Posterior cingulate gyrus (tissue), 11 donors: ENCODE results near the gene SMAD6.
"Not testable (repeated sequence)": the region's sequence is repeated elsewhere in the genome, so short reads cannot be mapped to it uniquely, and the experiment has no call there.

Experiments
- DNase-seq, 10 donors: peaks; one replicate each; pipeline versions ENCODE4 v3.0.0 to v3.0.0-alpha.2; 2020 to 2021; ENCODE audit warnings: mixed read lengths in 3 of 10
- intact Hi-C: fragments of 100-400 bp; cut with DNase I; formaldehyde crosslinking; loops from one replicate; pipeline ENCODE4 v1.15.1; 2023

The SMAD6 gene

DNA sequence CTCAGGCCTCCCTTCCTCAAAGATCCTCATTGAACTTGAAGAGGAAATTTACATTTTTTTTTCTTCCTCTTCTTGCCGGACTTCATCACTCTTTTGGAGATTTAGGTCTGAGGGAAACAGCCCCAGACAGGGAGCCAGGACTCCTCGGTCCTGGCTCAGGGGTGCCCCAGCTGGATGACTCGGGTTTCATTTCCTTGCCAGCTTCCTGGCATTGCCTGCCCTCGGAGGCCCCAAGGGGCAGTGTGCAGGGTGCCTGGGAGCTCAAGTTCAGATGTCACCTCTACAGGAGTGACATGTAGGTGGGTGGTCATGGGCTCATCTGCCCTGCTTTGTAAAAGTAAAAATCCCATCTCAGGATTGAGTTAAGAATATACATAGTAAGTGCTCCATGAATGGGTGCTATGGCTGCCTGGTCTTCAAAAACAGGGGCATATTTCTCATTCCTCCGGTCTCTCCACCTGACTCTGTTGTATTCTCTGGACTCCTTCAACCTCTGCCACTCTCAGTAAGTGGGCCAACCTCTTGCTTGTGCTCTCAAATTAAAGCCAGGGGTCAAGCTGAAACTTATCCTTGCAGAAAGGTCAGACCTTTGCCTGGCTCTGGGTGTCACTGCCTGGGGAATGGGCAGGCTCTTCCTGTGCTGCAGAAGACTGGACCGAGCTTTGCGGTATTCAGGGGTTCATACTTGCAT is 51.8 kb downstream of the SMAD6 start:
- intact Hi-C loops = no loop called here

DNA sequence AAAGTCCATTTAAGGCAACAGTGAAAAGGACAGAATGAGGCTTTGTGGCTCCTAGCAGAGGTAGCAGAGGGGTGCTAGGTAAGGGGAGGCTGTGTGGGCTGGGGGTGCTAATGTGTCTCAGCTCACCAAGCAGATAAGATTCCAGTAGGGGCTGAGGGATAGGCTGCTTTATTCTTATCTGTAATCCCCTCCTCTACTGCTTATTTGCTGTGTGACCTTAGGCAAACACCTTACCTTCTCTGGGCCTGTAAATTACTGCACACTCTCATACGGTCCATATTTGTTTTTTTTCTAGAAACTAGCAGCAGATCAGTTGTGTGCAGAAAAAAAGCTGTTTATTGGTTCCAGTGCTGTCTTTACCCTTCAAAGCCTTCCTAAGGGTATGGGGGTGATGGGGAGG is 52.8 kb downstream of the SMAD6 start:
- intact Hi-C loops = no loop called here

More for the DNA sequence above, 51.8 kb downstream of the SMAD6 start:
- DNase-seq = peak in 2 of 10 donors; percentile 1 to 19

GRCh38 chr15:66755298-66756068 is 53.4 kb downstream of the SMAD6 start:
- peak in 1 of 10 donors; percentile 63 for DNase-seq
- intact Hi-C loops = no loop called here

More for the DNA sequence above, 52.8 kb downstream of the SMAD6 start:
- peak in 1 of 10 donors; percentile 3 for DNase-seq

- intact Hi-C loops = no loop called here
Measured at GRCh38 chr15:66756295-66756694, 54.3 kb downstream of the SMAD6 start.

DNA sequence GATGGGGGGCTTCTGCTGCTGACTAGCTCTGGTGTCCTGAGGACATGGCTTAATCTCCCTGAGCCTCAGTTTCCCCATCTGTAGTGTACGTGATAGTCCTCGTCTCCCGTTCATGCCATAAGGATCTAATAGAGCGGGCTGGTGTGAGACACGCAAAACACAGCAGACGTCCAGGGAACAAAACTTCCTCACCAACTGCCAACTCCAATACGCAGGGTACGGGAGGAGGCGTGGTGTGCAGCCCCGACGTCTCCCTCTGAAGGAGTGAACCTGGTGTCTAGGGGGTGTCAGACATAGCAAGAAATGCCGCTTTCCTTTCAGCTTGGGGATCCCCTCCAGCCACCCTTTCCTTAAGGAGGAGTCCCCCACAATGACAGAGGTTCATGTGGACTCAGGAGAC is 55.0 kb downstream of the SMAD6 start:
- intact Hi-C loops = no loop called here

More at GRCh38 chr15:66756295-66756694, 54.3 kb downstream of the SMAD6 start:
- DNase-seq = no peak

GRCh38 chr15:66757521-66757920 is 55.5 kb downstream of the SMAD6 start:
- intact Hi-C loops = no loop called here
- peak in 1 of 10 donors; percentile 74 for DNase-seq

More for the DNA sequence above, 55.0 kb downstream of the SMAD6 start:
- peak in 1 of 10 donors; percentile 19 for DNase-seq

DNA sequence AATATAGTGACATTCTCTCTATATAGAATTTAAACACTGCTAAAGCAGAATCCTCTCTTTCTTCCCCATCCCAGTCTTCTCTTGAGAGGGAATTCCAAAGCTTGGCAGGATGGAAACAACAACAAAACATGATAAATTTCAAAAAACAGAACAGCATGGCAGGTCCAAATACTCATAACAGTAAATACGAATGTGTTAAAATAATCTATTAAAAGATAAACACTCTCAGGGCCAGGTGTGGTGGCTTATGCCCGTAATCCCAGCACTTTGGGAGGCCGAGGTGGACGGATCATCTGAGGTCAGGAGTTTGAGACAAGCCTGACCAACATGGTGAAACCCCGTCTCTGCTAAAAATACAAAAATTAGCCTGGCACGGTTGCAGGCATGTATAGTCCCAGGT is 56.2 kb downstream of the SMAD6 start:
- intact Hi-C loops, DNase-seq: not testable (repeated sequence)

DNA sequence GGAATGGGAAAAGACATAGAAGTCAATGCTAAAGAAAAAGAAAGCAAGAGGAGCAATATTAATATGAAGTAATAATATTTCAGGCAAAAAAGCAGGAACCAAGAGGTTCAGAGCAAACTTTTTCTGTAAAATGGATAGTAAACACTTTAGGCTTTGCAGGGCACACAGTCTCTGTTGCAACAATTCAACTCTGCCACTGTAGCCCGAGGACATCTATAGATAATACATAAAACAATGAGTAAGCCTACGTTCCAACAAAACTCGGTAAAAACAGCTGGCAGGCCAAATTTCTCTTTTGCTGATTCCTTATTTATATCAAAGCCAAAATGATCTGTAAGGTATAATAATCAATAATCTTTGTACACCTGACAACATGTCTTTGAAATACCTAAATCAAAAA is 56.8 kb downstream of the SMAD6 start:
- DNase-seq = no peak
- intact Hi-C loops = no loop called here

DNA sequence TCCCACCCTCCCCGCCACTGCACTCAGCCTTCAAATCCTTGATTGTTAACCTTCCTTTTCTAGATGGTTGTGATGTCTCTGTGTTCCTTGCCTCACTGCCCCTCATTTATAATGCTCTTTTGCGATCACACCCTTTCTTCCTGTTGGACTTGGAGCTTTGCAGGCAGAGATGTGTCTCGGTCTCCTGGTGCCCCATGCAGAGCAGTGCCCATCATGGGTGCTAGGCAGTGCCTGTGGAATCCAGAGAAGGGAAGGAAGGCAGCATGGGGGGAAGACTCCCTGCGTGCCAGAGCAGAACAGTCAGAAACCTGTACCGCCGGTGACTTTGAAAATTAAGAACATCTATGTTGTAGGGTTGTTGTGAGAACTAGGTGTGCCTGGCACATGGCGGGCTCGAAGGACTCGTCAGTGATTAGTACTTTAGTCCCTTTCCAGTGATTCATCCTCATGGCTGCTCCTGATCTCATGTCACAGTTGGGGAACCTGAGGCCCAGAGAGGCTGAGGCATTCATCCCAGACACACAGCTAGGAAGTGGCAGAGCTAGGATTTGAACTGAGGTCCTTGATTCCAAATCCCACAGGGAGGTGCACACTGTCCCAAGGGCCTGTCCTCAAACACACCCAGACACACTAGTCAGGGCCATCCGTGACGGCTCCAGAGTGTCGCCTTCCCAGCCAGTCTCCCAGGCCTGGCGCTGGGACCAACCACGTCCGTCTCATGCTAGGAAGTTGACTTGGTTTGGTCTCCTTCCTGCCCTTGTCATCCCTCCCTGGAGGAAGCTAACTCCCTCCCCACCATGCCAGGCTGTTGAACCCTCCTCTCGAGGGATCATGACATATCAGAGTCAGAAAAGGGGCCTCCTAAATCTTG is 58.3 kb downstream of the SMAD6 start:
- intact Hi-C loops = no loop called here
- DNase-seq = peak in 1 of 10 donors; percentile 58

DNA sequence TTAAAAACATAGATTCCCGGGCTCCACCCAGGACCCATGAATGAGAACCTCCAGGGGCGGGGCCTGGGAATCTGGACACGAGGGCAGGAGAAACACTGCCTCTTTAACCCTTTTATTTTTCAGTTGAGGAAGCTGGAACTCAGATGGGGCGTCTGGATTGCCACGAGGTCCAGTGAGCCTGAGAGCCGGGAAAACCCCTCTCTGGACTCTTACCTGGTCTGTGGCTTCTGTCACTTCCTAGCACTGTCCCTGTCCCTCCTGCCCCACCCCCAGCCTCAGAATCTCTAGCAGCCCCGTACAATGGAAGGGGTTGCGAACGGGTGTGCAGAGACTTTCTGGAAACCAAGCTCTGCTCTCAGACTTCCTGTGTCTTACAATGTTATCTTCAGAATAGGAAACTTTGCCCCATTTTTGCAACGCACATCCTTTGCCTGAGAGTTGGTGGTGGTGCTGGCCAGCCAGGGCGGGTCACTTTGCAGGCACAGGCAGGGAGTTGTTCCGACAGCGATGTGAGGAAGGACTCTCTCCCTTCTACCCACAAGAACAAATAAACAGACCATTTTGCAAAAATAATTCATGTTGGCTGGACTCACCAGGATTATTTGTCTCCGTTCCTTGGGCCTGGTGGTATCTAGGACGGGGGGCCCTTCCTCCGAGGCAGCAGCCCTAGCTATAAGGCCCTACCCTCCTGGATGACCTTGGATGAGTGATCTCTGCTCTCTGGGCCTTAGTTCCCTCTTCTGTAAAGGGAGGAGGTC is 59.1 kb downstream of the SMAD6 start:
- DNase-seq = peak in 2 of 10 donors; percentile 45 to 53
- intact Hi-C loops = no loop called here

GRCh38 chr15:66761726-66762595 is 59.9 kb downstream of the SMAD6 start:
- peak in 1 of 10 donors; percentile 43 for DNase-seq
- intact Hi-C loops = no loop called here

- intact Hi-C loops = no loop called here
- peak in 7 of 10 donors; percentile 14 to 88 (median 47) for DNase-seq
Measured at GRCh38 chr15:66763186-66764071, 61.4 kb downstream of the SMAD6 start.

DNA sequence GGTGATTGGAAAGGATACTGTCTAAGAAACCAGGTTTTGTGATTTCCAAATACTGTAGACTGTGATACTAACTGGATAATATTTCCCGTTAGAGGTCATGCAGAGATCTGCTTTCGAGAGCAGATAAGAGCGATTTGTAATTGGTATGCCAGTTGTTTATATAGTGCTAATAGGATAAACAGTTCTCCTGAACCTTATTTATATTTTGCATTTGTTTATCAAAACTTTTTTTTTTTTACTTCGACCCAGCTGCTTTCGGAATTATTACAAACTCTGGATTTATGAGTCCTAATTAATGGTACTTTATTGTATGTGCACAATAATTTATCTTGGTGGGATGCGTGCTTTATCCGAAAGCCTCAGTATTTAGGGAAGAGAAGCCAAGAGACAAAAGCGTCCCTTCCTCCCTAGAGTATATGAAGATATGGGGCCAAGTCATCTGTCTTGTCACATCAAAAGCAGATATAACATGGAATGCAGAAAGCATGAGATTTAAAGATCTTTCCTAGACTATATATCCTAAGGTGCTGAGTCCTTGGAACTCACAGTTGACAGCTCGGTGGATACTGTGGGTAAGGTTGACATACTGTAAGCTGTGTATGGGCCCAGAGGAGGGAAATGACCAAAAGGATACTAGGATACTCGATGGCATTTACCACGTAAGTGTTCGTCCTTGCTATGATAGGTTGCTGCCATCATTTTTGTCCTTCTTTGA is 62.2 kb downstream of the SMAD6 start:
- DNase-seq = peak in 1 of 10 donors; percentile 2
- intact Hi-C loops = no loop called here

DNA sequence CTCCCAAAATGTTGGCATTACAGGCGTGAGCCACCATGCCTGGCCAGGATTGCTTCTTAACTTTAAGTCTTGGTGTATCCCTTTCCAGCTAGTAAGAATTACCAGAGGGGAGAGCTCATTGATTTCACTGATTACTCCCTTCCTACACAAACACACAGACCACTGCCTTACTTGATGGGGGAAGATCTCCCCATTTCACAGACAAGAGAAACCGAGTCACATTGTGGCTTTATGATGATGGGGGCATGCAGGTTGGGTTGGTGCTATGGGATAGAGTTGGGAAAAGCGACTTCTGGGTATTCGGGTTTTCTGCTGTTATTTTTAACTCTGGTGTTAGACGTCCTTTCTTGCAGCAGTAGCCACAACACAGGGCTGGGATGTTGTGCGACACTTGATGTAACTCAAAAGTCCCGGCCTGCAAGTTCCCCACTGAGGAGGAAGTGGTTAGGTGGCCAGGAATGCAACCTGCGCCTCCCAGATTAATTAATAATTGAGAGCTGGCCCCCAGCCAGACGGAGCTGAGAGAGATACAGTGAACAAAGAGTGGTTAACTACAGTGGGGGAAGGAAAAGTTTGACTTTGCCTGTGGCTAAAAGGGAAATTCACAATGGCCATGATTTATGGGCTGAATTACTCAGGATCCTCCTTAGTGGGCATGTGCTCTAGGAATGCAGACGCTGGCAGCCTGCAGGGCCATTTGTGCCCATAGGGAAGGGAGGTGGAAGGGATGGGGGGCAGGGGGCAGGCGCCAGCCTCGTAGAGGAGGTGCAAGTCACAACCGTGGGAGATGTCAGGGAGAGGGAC is 63.6 kb downstream of the SMAD6 start:
- intact Hi-C loops = no loop called here
- DNase-seq = peak in 1 of 10 donors; percentile 61

GRCh38 chr15:66766282-66767230 is 64.5 kb downstream of the SMAD6 start:
- DNase-seq = peak in 1 of 10 donors; percentile 26
- intact Hi-C loops = no loop called here
